H9 (cell line): ENCODE results near the gene CENPP. TPM values are rescaled to one million over a fixed set of nuclear protein-coding genes. Genes with fewer than 3 reads are reported as not detected.

Experiments
- DNase-seq: peaks from one replicate; pipeline ENCODE4 v3.0.0-alpha.2; 2017
- H2AFZ ChIP-seq: one replicate; pipeline ENCODE4 v1.6.1; 2013; ENCODE audit warnings: mild to moderate bottlenecking, low read length, control low read depth, moderate library complexity
- H2AK5ac ChIP-seq: 2 replicates; pipeline ENCODE4 v1.6.1; 2013; ENCODE audit warnings: low read length, control low read depth, mixed read lengths; ENCODE audit not compliant: insufficient read length
- H2BK120ac ChIP-seq: one replicate; pipeline ENCODE4 v1.6.1; 2013; ENCODE audit warnings: low read depth, mild to moderate bottlenecking, low read length, control low read depth, inconsistent platforms; ENCODE audit not compliant: poor library complexity, severe bottlenecking
- H2BK12ac ChIP-seq: 2 replicates; pipeline ENCODE4 v1.6.1; 2013; ENCODE audit warnings: low read length, control low read depth, mixed read lengths, low read depth; ENCODE audit not compliant: insufficient read length
- H2BK15ac ChIP-seq: 2 replicates; pipeline ENCODE4 v1.6.1; 2013; ENCODE audit warnings: low read depth, low read length, control low read depth
- H2BK20ac ChIP-seq: one replicate; pipeline ENCODE4 v1.6.1; 2013; ENCODE audit warnings: low read depth, mild to moderate bottlenecking, low read length, control low read depth, inconsistent platforms; ENCODE audit not compliant: poor library complexity, severe bottlenecking
- H2BK5ac ChIP-seq: 2 replicates; pipeline ENCODE4 v1.6.1; 2013; ENCODE audit warnings: low read length, control low read depth, mixed read lengths; ENCODE audit not compliant: insufficient read length
- H3K14ac ChIP-seq: 2 replicates; pipeline ENCODE4 v1.6.1; 2013; ENCODE audit warnings: low read length, control low read depth; ENCODE audit not compliant: insufficient read depth
- H3K18ac ChIP-seq: 2 replicates; pipeline ENCODE4 v1.6.1; 2013; ENCODE audit warnings: low read depth, mild to moderate bottlenecking, mixed read lengths, low read length, control low read depth; ENCODE audit not compliant: insufficient read length
- H3K23ac ChIP-seq: 2 replicates; pipeline ENCODE4 v1.6.1; 2013; ENCODE audit warnings: low read length, control low read depth, mixed read lengths, low read depth; ENCODE audit not compliant: insufficient read length
- H3K23me2 ChIP-seq: 2 replicates; pipeline ENCODE4 v1.6.1; 2013; ENCODE audit warnings: low read depth, mild to moderate bottlenecking, mixed read lengths, low read length, control low read depth; ENCODE audit not compliant: insufficient read length, poor library complexity, severe bottlenecking
- H3K27ac ChIP-seq: 2 replicates; pipeline ENCODE4 v1.5.1; 2013; ENCODE audit warnings: low read length, control low read depth, mixed read lengths, low read depth; ENCODE audit not compliant: insufficient read length
- H3K27me3 ChIP-seq: 2 replicates; pipeline ENCODE4 v1.6.1; 2013; ENCODE audit warnings: low read length, control low read depth, inconsistent platforms; ENCODE audit not compliant: insufficient read depth
- H3K4ac ChIP-seq: 2 replicates; pipeline ENCODE4 v1.6.1; 2013; ENCODE audit warnings: low read depth, mild to moderate bottlenecking, control low read depth, inconsistent platforms, low read length, moderate library complexity
- H3K4me1 ChIP-seq: 2 replicates; pipeline ENCODE4 v1.6.1; 2013; ENCODE audit warnings: low read length, control low read depth, inconsistent platforms; ENCODE audit not compliant: insufficient read depth
- H3K4me2 ChIP-seq: 2 replicates; pipeline ENCODE4 v1.6.1; 2013; ENCODE audit warnings: low read length, control low read depth, mixed read lengths; ENCODE audit not compliant: insufficient read length, insufficient read depth
- H3K56ac ChIP-seq: 2 replicates; pipeline ENCODE4 v1.6.1; 2013; ENCODE audit warnings: low read depth, mild to moderate bottlenecking, mixed read lengths, low read length, control low read depth; ENCODE audit not compliant: insufficient read length
- H3K79me1 ChIP-seq: 2 replicates; pipeline ENCODE4 v1.6.1; 2013; ENCODE audit warnings: low read depth, mild to moderate bottlenecking, moderate library complexity, low read length, control low read depth, inconsistent platforms; ENCODE audit not compliant: insufficient read depth, poor library complexity, severe bottlenecking
- H3K79me2 ChIP-seq: 2 replicates; pipeline ENCODE4 v1.6.1; 2013; ENCODE audit warnings: low read length, control low read depth, inconsistent platforms; ENCODE audit not compliant: insufficient read depth
- H3K9ac ChIP-seq: 2 replicates; pipeline ENCODE4 v1.6.1; 2013; ENCODE audit warnings: low read length, control low read depth, mixed read lengths; ENCODE audit not compliant: insufficient read length; ENCODE audit errors: extremely low read depth
- H3K9me3 ChIP-seq: one replicate; pipeline ENCODE4 v1.6.1; 2013; ENCODE audit warnings: low read depth, low read length, inconsistent platforms; ENCODE audit not compliant: control insufficient read depth
- H3T11ph ChIP-seq: one replicate; pipeline ENCODE4 v1.6.1; 2013; ENCODE audit warnings: mild to moderate bottlenecking, low read length, control low read depth, inconsistent platforms
- H4K20me1 ChIP-seq: one replicate; pipeline ENCODE4 v1.6.1; 2013; ENCODE audit not compliant: control insufficient read depth, insufficient read length, insufficient read depth
- H4K5ac ChIP-seq: 2 replicates; pipeline ENCODE4 v1.6.1; 2013; ENCODE audit warnings: low read depth, mild to moderate bottlenecking, mixed read lengths, low read length, control low read depth; ENCODE audit not compliant: insufficient read length
- H4K8ac ChIP-seq: replicated peaks from 2 replicates; pipeline ENCODE4 v1.6.1; 2013; ENCODE audit warnings: low read length, control low read depth, mixed read lengths, low read depth; ENCODE audit not compliant: insufficient read length
- H4K91ac ChIP-seq: 2 replicates; pipeline ENCODE4 v1.6.1; 2013; ENCODE audit warnings: low read depth, mild to moderate bottlenecking, moderate library complexity, mixed read lengths, low read length, control low read depth; ENCODE audit not compliant: insufficient read length
- H3K27ac Mint-ChIP-seq, 3 experiments: 2 replicates in 2 of 3; 3 replicates in 1 of 3; pipeline ENCODE4 v1.8.0; 2020 to 2021; ENCODE audit warnings: mixed read lengths in 3 of 3, mild to moderate bottlenecking in 1 of 3, moderate library complexity in 1 of 3
- H3K27me3 Mint-ChIP-seq: 2 replicates; pipeline ENCODE4 v1.8.0; 2021; ENCODE audit warnings: low read depth, mild to moderate bottlenecking, moderate library complexity, mixed read lengths
- H3K36me3 Mint-ChIP-seq, 3 experiments: 2 replicates in 2 of 3; 3 replicates in 1 of 3; pipeline ENCODE4 v1.8.0; 2020 to 2021; ENCODE audit warnings: low read depth in 3 of 3, mixed read lengths in 3 of 3; ENCODE audit not compliant: insufficient read depth in 1 of 3
- H3K4me1 Mint-ChIP-seq, 2 experiments: 2 replicates each; pipeline ENCODE4 v1.8.0; 2020; ENCODE audit warnings: mixed read lengths in 2 of 2
- H3K4me3 Mint-ChIP-seq, 2 experiments: 2 replicates in 1 of 2; 3 replicates in 1 of 2; pipeline ENCODE4 v1.8.0; 2020 to 2021; ENCODE audit warnings: mild to moderate bottlenecking in 2 of 2, mixed read lengths in 2 of 2, moderate library complexity in 1 of 2
- H3K9me3 Mint-ChIP-seq, 2 experiments: 2 replicates in 1 of 2; 3 replicates in 1 of 2; pipeline ENCODE4 v1.8.0; 2020; ENCODE audit warnings: mild to moderate bottlenecking in 2 of 2, mixed read lengths in 2 of 2, moderate library complexity in 1 of 2
- WGBS: extraction: QIAGEN DNeasy Blood & Tissue Kit; methylation state at CpG from one replicate; pipeline ENCODE4 v1.1.7; 2013; ENCODE audit warnings: missing lambda C conversion rate, low lambda C conversion rate, mixed read lengths; ENCODE audit not compliant: insufficient read length; ENCODE audit errors: extremely low coverage; 5-methylcytosine and 5-hydroxymethylcytosine counted together
- total RNA-seq: library from RNA; stranded (reverse); gene quantifications from 2 replicates; pipeline ENCODE4 v1.2.1, GENCODE V29; 2021
- TF ChIP-seq, protein P1 (sequence below): fragments of 200-600 bp; sonication (generic); conservative IDR thresholded peaks from 3 replicates; pipeline ENCODE4 v1.8.0; 2021; ENCODE audit warnings: antibody characterized with exemption, mild to moderate bottlenecking

The CENPP gene
- total RNA-seq, 1 experiment from 2014 or later, result 9.1 TPM

GRCh38 chr9:92617951-92618510 lies 292.3 kb downstream of the CENPP start:
- Histone ChIP-seq H3K23ac (no peak overlapping the region), H3K79me1 (no peaks in the 10 kb centered on the region), H3K4ac (no peak overlapping the region), H3K27ac (no peak overlapping the region), H4K5ac (no peak overlapping the region), H2BK12ac (no peak overlapping the region), H4K91ac (no peak overlapping the region), H3K4me1 (no peaks in the 10 kb centered on the region), H3K56ac (no peak overlapping the region), H4K20me1 (no peaks in the 10 kb centered on the region), H3K27me3 (no peaks in the 10 kb centered on the region), H2BK5ac (no peak overlapping the region), H2AK5ac (no peak overlapping the region), H2BK15ac (no peak overlapping the region), H2BK120ac (no peak overlapping the region), H2BK20ac (no peak overlapping the region), H3T11ph (no peak overlapping the region), H2AFZ (no peak overlapping the region), H3K23me2 (no peaks in the 10 kb centered on the region), H3K79me2 (no peaks in the 10 kb centered on the region), H4K8ac (no peak overlapping the region), H3K9me3 (no peaks in the 10 kb centered on the region), H3K9ac (no peak overlapping the region), H3K4me2 (no peak overlapping the region), H3K18ac (no peak overlapping the region), H3K14ac (no peak overlapping the region)
- no peaks in the 10 kb centered on the region for H3K4me1 Mint-ChIP-seq
- no CpG with 5 or more reads among the region's 11 CpGs for WGBS
- H3K36me3 Mint-ChIP-seq, result peaks cover 0 to 54% (median 16%) of the 10 kb centered on the region in 3 experiments; a peak in 6 of 7 replicates
- TF ChIP-seq, protein P1, sequence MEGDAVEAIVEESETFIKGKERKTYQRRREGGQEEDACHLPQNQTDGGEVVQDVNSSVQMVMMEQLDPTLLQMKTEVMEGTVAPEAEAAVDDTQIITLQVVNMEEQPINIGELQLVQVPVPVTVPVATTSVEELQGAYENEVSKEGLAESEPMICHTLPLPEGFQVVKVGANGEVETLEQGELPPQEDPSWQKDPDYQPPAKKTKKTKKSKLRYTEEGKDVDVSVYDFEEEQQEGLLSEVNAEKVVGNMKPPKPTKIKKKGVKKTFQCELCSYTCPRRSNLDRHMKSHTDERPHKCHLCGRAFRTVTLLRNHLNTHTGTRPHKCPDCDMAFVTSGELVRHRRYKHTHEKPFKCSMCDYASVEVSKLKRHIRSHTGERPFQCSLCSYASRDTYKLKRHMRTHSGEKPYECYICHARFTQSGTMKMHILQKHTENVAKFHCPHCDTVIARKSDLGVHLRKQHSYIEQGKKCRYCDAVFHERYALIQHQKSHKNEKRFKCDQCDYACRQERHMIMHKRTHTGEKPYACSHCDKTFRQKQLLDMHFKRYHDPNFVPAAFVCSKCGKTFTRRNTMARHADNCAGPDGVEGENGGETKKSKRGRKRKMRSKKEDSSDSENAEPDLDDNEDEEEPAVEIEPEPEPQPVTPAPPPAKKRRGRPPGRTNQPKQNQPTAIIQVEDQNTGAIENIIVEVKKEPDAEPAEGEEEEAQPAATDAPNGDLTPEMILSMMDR, result no peak
- H3K27ac Mint-ChIP-seq, result no peak overlapping the region
- peak; percentile 8 for DNase-seq
- H3K9me3 Mint-ChIP-seq, result no peaks in the 10 kb centered on the region
- H3K4me3 Mint-ChIP-seq, result no peak overlapping the region
- no peaks in the 10 kb centered on the region for H3K27me3 Mint-ChIP-seq
